Measurements from ENCODE around the gene CAB39L. TPM values are rescaled to one million over a fixed set of nuclear protein-coding genes. Genes with fewer than 3 reads are reported as not detected.

The CAB39L gene
- polyA plus RNA-seq, 1 of the 3 experiments (the other 2 are of a cell fraction), result 2.6 TPM

DNA sequence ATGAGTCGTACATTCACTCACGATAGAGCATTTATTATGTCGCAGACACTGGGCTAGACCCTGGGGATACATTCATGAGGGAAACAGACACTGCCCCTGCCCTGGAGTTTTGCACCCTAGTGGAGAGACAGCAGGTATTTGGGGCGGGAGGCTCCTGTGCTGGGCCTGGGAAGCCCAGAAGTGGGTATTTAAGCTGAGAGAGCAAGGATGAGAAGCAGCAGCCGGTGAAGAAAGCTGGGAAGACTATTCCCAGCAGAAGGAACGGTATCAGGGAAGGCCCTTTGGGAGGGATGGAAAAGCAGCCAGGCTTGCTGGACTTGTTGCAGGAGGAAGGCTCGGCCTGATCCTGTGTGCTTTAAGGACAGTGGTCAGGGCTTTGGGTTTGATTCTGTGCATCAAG is 141.6 kb downstream of the CAB39L start:
- TF ChIP-seq POLR2AphosphoS5 (IDR thresholded peaks at IDR 0.05; ENCODE audit: low read depth, low read length), result no peak
- TF ChIP-seq RAD21 (IDR thresholded peaks at IDR 0.05; ENCODE audit: low read length), result no peak
- TF ChIP-seq NRF1 (IDR thresholded peaks at IDR 0.05; ENCODE audit: low read depth, low read length), result no peak
- TF ChIP-seq, protein P1, sequence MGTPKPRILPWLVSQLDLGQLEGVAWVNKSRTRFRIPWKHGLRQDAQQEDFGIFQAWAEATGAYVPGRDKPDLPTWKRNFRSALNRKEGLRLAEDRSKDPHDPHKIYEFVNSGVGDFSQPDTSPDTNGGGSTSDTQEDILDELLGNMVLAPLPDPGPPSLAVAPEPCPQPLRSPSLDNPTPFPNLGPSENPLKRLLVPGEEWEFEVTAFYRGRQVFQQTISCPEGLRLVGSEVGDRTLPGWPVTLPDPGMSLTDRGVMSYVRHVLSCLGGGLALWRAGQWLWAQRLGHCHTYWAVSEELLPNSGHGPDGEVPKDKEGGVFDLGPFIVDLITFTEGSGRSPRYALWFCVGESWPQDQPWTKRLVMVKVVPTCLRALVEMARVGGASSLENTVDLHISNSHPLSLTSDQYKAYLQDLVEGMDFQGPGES (IDR thresholded peaks at IDR 0.05; ENCODE audit: low read depth, low read length), result no peak
- TF ChIP-seq MEF2A (IDR thresholded peaks at IDR 0.05; ENCODE audit: borderline replicate concordance, low read depth), result no peak
- no peak for TF ChIP-seq RCOR1 (IDR thresholded peaks at IDR 0.05; ENCODE audit: low read length)
- TF ChIP-seq RFX5 (IDR thresholded peaks at IDR 0.05; ENCODE audit: low read length), result no peak
- TF ChIP-seq MXI1 (IDR thresholded peaks at IDR 0.05; ENCODE audit: low read depth, low read length), result no peak
- no peak for TF ChIP-seq NFIC (IDR thresholded peaks at IDR 0.05; ENCODE audit: borderline replicate concordance)
- TF ChIP-seq YY1 (IDR thresholded peaks at IDR 0.05; ENCODE audit: low read depth), result no peak
- TF ChIP-seq, protein P2, sequence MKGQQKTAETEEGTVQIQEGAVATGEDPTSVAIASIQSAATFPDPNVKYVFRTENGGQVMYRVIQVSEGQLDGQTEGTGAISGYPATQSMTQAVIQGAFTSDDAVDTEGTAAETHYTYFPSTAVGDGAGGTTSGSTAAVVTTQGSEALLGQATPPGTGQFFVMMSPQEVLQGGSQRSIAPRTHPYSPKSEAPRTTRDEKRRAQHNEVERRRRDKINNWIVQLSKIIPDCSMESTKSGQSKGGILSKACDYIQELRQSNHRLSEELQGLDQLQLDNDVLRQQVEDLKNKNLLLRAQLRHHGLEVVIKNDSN (IDR thresholded peaks at IDR 0.05; ENCODE audit: borderline replicate concordance, low read depth), result no peak
- TF ChIP-seq GATA2 (CRISPR knock-in tag; IDR thresholded peaks at IDR 0.05), result no peak

DNA sequence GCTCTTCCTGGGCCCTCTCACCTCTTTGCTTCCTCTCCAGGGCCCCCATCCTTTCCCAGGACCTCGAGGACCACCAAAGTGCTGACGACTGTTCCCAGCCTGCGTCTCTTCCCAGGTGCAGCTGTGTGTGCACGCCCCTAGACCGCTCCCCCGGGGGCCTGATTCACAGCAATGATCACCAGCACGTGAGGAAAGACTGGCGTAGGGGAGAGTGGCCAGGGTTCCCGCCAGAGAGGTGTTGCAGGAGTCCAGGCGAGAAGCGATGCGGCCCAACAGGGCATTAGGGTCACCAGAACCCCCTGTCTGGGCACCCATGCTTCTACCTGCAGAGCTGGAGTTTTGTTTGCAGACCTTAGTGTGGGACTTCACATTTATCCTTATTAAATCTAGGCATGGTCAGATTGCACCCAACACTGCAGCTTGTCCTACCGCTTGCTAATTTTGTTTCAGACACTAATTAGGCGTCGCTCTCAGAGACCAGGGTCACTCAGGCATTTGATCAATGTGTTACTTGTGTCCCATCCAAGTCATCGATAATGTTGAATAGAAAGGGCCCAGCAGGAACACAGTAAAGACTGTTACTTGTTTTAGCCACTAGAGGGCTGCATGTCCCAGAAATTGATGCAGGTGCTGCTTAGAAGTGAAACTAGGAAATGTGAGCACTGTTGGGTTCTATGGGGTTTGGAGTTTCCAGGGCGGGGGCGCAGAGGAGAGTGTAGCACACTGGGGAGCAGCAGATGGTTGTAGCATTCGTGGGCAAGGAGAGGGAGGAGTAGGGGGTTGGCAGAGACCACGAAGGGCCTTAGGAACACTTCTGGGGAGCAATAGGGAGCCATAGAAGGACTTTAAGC is 142.9 kb downstream of the CAB39L start:
- H2AFZ ChIP-seq (ENCODE audit: low read depth), result peak overlapping the region; percentile 68
- no peaks in the 10 kb centered on the region for H3K36me3 ChIP-seq (replicated peaks in 1 of 2; ENCODE audit: control insufficient read depth in 1 of 2, insufficient read depth in 2 of 2, low read length in 1 of 2)
- H3K27me3 ChIP-seq (ENCODE audit: insufficient read depth), result no peaks in the 10 kb centered on the region
- TF ChIP-seq MEF2A (IDR thresholded peaks at IDR 0.05; ENCODE audit: borderline replicate concordance, low read depth) (no peak), JUND (IDR thresholded peaks at IDR 0.05) (no peak), RFX5 (IDR thresholded peaks at IDR 0.05; ENCODE audit: low read length) (no peak), TAF1 (IDR thresholded peaks at IDR 0.05; ENCODE audit: borderline replicate concordance, low read depth, low read length) (no peak), NRF1 (IDR thresholded peaks at IDR 0.05; ENCODE audit: low read depth, low read length) (peak; percentile 10; the same call in 1 of the 2 replicates), MXI1 (IDR thresholded peaks at IDR 0.05; ENCODE audit: low read depth, low read length) (no peak), FOXM1 (IDR thresholded peaks at IDR 0.05; ENCODE audit: low read depth) (no peak), TEAD4 (IDR thresholded peaks at IDR 0.05; ENCODE audit: borderline replicate concordance, insufficient read depth) (no peak), CHD2 (IDR thresholded peaks at IDR 0.05; ENCODE audit: low read length, partially characterized antibody) (no peak), GATA2 (CRISPR knock-in tag; IDR thresholded peaks at IDR 0.05) (no peak), RAD21 (IDR thresholded peaks at IDR 0.05; ENCODE audit: low read length) (peak; percentile 97), SIN3A (IDR thresholded peaks at IDR 0.05; ENCODE audit: borderline replicate concordance, low read depth, low read length) (no peak), SMC3 (IDR thresholded peaks at IDR 0.05; ENCODE audit: low read depth, low read length) (peak; percentile 93), FOXJ3 (CRISPR knock-in tag; IDR thresholded peaks at IDR 0.05) (no peak)
- TF ChIP-seq, protein P3, sequence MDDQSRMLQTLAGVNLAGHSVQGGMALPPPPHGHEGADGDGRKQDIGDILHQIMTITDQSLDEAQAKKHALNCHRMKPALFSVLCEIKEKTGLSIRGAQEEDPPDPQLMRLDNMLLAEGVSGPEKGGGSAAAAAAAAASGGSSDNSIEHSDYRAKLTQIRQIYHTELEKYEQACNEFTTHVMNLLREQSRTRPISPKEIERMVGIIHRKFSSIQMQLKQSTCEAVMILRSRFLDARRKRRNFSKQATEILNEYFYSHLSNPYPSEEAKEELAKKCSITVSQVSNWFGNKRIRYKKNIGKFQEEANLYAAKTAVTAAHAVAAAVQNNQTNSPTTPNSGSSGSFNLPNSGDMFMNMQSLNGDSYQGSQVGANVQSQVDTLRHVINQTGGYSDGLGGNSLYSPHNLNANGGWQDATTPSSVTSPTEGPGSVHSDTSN (IDR thresholded peaks at IDR 0.05), result no peak
- TF ChIP-seq, protein P4, sequence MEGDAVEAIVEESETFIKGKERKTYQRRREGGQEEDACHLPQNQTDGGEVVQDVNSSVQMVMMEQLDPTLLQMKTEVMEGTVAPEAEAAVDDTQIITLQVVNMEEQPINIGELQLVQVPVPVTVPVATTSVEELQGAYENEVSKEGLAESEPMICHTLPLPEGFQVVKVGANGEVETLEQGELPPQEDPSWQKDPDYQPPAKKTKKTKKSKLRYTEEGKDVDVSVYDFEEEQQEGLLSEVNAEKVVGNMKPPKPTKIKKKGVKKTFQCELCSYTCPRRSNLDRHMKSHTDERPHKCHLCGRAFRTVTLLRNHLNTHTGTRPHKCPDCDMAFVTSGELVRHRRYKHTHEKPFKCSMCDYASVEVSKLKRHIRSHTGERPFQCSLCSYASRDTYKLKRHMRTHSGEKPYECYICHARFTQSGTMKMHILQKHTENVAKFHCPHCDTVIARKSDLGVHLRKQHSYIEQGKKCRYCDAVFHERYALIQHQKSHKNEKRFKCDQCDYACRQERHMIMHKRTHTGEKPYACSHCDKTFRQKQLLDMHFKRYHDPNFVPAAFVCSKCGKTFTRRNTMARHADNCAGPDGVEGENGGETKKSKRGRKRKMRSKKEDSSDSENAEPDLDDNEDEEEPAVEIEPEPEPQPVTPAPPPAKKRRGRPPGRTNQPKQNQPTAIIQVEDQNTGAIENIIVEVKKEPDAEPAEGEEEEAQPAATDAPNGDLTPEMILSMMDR (IDR thresholded peaks at IDR 0.05), result peak; percentile 93
- no peak overlapping the region for H3K9ac ChIP-seq
- DNase-seq, result peak; percentile 76
- H4K20me1 ChIP-seq (ENCODE audit: insufficient read depth), result no peaks in the 10 kb centered on the region
- no peaks in the 10 kb centered on the region for H3K9me3 ChIP-seq
- 18% methylated on average over 19 of the region's 20 CpGs for WGBS (ENCODE audit: low lambda C conversion rate)
- H3K9me2 ChIP-seq, result no peaks in the 10 kb centered on the region
- H3K79me2 ChIP-seq (ENCODE audit: insufficient read depth), result no peaks in the 10 kb centered on the region
- no peaks in the 10 kb centered on the region for H3F3A ChIP-seq (replicated peaks; ENCODE audit: insufficient read depth)
- H3K4me3 ChIP-seq (ENCODE audit: low read depth in 2 of 2, low read length in 1 of 2), result no peak overlapping the region; a peak in 1 of 4 replicates
- ChIA-PET POLR2A (no interaction called here), CTCF (interaction anchor here (0.6 to 7.4 kb wide), 26 partner anchors 9 to 320 kb away, joined by 3 to 73 read pairs (median 4); partner anchors contain the start of gene RCBTB1)
- H3K4me1 ChIP-seq (ENCODE audit: control insufficient read depth in 1 of 2, insufficient read depth in 2 of 2, low read depth in 1 of 2, low read length in 1 of 2), result no peaks in the 10 kb centered on the region; a peak in 1 of 4 replicates
- no peak overlapping the region for H3K27ac ChIP-seq (ENCODE audit: low read depth in 2 of 2, low read length in 1 of 2)
- H3K4me2 ChIP-seq, result peak overlapping the region; percentile 54

More for the DNA sequence above, 141.6 kb downstream of the CAB39L start:
- POLR2A ChIA-PET, result interaction anchor here (1.0 kb wide), 1 partner anchor 142 kb away, joined by 5 read pairs; the partner anchor contains the start of genes CAB39L and SETDB2
- Histone ChIP-seq H3K79me2 (ENCODE audit: insufficient read depth) (no peaks in the 10 kb centered on the region), H3K9ac (no peak overlapping the region), H3F3A (replicated peaks; ENCODE audit: insufficient read depth) (no peaks in the 10 kb centered on the region), H3K27me3 (ENCODE audit: insufficient read depth) (no peaks in the 10 kb centered on the region), H3K4me3 (ENCODE audit: low read depth in 2 of 2, low read length in 1 of 2) (no peak overlapping the region), H2AFZ (ENCODE audit: low read depth) (no peak overlapping the region), H3K4me2 (no peak overlapping the region), H4K20me1 (ENCODE audit: insufficient read depth) (no peaks in the 10 kb centered on the region), H3K9me2 (no peaks in the 10 kb centered on the region), H3K4me1 (ENCODE audit: control insufficient read depth in 1 of 2, insufficient read depth in 2 of 2, low read depth in 1 of 2, low read length in 1 of 2) (no peaks in the 10 kb centered on the region; a peak in 1 of 4 replicates), H3K27ac (ENCODE audit: low read depth in 2 of 2, low read length in 1 of 2) (no peak overlapping the region), H3K9me3 (no peaks in the 10 kb centered on the region), H3K36me3 (replicated peaks in 1 of 2; ENCODE audit: control insufficient read depth in 1 of 2, insufficient read depth in 2 of 2, low read length in 1 of 2) (no peaks in the 10 kb centered on the region)
- WGBS (ENCODE audit: low lambda C conversion rate), result 87% methylated on average over 7 of the region's 7 CpGs
- CTCF ChIA-PET, result interaction anchor here (0.8 to 7.4 kb wide), 5 partner anchors 9 to 305 kb away, joined by 3 to 73 read pairs (median 6); no protein-coding TSS in a partner anchor
- DNase-seq, result no peak
